ENCODE results near the gene LARGE2.

Gene LARGE2

DNA sequence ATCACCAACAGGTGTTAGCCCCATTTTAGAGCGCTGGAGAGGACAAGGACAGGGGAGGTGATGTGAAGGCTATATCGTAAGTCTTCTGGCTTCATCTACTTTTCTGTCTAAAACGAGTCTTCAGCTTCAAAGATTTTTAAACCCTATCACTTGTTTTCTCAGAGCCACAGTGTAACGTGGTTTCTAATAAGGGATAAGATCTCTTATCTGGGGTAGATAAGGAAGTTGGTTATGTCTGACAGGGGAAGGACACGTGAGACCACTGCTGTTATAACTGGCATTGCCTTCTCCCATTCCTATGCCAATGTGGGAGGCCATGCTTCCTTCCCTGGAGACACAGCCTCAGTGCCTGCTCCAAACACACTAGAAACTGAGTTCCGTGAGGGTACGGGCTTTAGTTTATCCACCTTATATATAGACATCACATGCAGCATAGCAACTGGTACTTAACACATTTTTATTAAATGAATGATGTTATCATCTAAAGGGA lies 39.3 kb downstream of the LARGE2 start:
- DNase-seq (ENCODE audit: low spot score) = no peak

DNA sequence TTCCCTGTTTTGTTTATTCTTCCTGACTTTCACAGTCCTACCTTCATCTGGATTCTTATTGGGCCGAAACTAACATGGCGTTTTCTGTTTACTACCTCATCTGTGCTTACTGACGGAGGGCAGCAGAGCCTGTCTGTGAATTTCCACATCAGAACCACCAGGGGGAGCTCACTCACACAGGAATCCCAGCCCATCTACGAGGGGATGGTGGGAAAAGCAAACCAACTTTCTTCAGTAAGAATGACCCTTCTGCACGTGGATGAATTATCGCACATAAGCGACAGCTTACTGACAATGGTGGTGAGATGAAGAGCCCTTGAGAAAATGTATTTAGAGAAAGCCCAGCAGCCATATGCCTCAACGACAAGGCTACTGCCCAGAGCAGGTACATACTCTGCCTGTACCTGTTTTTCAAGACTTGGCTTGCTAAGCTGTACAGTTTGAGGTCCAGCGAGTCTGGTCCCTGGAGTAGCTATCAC lies 42.5 kb downstream of the LARGE2 start:
- DNase-seq (ENCODE audit: low spot score) = peak; percentile 77

DNA sequence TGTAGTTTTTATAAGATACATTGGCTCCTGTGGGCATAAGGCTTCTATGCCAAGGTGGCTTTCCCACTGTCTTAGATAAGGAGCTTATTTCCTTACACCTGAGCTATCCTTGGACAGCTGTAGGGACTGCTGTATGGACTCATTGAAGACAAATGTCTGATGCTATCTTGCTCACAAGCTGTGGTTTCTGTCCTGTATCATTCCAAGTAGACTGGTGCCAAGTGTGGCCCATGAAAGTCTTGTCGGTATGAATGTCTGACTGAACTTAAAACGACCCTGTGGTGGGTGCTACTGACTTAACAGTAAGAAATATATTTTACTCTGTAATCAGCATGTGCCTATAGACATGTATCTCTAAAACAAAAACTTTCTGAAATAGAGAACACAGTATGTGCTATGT lies 45.0 kb downstream of the LARGE2 start:
- no peak for DNase-seq (ENCODE audit: low spot score)

DNA sequence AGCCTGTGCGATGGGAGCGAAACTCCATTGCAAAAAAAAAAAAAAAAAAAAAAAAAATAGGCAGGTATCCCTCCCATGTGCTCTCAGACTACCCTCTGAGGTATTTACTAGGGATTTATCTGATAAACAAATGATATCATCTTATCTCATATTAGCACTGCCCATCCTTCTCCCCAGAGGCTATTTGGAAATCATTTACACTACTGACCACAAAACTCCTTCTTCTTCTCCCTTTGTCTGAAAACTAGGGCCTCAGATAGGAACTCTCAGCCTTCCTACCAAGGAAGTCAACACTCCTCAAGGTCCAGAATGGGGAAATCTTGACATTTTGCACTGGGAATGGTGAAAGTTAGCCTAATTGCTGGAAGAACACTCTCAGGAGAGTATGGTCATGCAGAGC lies 46.4 kb downstream of the LARGE2 start:
- no peak for DNase-seq (ENCODE audit: low spot score)

DNA sequence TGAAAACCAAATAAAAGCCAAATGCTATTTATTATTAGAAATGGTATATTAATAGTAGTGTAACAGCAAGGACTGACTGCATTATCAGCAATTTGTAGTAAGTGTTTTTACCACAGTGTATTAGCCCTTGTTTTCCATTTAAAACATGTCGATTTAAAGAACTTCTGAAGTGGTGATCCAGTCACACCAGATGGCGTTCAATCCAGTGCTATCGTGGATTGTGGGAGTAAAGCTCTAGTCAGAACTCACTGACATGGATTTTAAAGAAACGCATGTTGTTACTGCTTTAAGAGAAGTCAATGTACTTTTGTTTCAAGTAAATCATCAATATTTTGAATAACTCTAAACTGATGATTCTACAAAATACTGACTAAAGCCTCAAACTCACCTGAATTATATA lies 51.1 kb downstream of the LARGE2 start:
- no peak for DNase-seq (ENCODE audit: low spot score)

DNA sequence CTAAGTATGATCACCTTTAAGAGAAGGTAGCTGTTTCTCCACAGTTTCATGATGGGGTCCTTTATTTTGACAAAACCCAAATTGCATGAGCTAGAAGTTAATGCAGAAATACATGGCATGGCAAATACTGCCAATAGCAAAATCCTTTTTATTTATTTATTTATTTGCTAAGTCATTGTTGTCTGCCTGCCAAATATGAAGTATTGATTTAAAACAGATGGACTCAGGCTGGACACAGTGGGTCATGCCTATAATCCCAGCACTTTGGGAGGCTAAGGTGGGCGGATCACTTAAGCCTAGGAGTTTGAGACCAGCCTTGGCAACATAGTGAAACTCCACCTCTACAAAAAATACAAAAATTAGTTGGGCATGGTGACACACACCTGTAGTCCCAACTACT lies 52.4 kb downstream of the LARGE2 start:
- no peak for DNase-seq (ENCODE audit: low spot score)

Data from kidney tubule cell (primary cell).